Activated B cell treated with CpG ODN at 0.5 μM for 24 hours (primary cell): Measurements from ENCODE around the gene XPNPEP1. TPM values are rescaled to one million over a fixed set of nuclear protein-coding genes. Genes with fewer than 3 reads are reported as not detected.

Experiments
- ATAC-seq: fragments of 200-7000 bp; cut with Tn5 transposase; one replicate; pipeline ENCODE4 v1.10.0; 2021; ENCODE audit warnings: low read depth, mild to moderate bottlenecking, moderate library complexity
- CTCF ChIA-PET: fragments of 350-600 bp; sonication (Branson Sonifier 250); formaldehyde crosslinking; loops from one replicate; lab custom pipeline; 2021; ENCODE audit warnings: antibody characterized with exemption; lab: Charles Lee
- POLR2A ChIA-PET: fragments of 350-600 bp; sonication (Branson Sonifier 250); formaldehyde crosslinking; loops from one replicate; lab custom pipeline; 2021; ENCODE audit warnings: antibody characterized with exemption; lab: Charles Lee
- DNase-seq: peaks from one replicate; pipeline ENCODE4 v3.0.0; 2022
- H3K27ac Mint-ChIP-seq: one replicate; pipeline ENCODE4 v1.8.0; 2020; ENCODE audit warnings: mixed read lengths
- H3K27me3 Mint-ChIP-seq: one replicate; pipeline ENCODE4 v1.8.0; 2021; ENCODE audit warnings: mixed read lengths
- H3K36me3 Mint-ChIP-seq: one replicate; pipeline ENCODE4 v1.8.0; 2021; ENCODE audit warnings: low read depth, mixed read lengths
- H3K4me1 Mint-ChIP-seq: one replicate; pipeline ENCODE4 v1.8.0; 2021; ENCODE audit warnings: mixed read lengths
- H3K4me3 Mint-ChIP-seq: one replicate; pipeline ENCODE4 v1.8.0; 2020; ENCODE audit warnings: mild to moderate bottlenecking, mixed read lengths
- H3K9me3 Mint-ChIP-seq: one replicate; pipeline ENCODE4 v1.8.0; 2020; ENCODE audit warnings: mixed read lengths
- intact Hi-C: fragments of 100-400 bp; cut with micrococcal nuclease; formaldehyde crosslinking; loops from one replicate; pipeline ENCODE4 v1.15.1; 2024
- total RNA-seq: library from RNA; stranded (reverse); gene quantifications from 2 replicates; pipeline ENCODE4 v1.2.3, GENCODE V29; 2022
- TF ChIP-seq, protein P1 (sequence below): fragments of 200-600 bp; IDR thresholded peaks from one replicate; pipeline ENCODE4 v1.8.0; 2022; ENCODE audit warnings: antibody characterized with exemption, mild to moderate bottlenecking

Gene XPNPEP1
- total RNA-seq, 1 donor from 2014 or later = 70.6 TPM

DNA sequence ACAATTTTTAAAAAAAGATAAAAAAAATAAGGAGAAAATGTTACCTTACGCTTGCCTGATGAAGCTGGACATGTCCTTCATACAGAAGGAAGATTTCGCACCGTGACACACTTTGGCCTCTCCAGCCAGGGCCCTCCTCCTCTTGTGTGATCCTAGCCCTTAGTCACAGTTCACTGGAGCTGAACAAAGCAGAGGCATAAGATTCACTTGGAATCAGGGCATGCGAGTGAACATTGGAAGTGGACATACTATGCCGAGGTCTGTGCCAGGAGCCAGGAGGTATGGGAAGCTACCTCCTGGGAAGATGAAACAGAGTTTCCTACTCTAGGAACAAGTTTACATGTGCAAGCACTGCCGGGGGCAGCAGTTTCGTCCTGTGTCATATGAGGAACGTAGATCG lies 91.5 kb downstream of the XPNPEP1 start:
- CTCF ChIA-PET = no interaction called here
- Mint-ChIP-seq H3K4me1 (no peaks in the 10 kb centered on the region), H3K4me3 (no peak overlapping the region), H3K9me3 (peaks cover 9% of the 10 kb centered on the region), H3K27me3 (peaks cover 14% of the 10 kb centered on the region), H3K36me3 (no peaks in the 10 kb centered on the region), H3K27ac (no peak overlapping the region)
- DNase-seq (no peak), ATAC-seq (no peak)
- TF ChIP-seq, protein P1, sequence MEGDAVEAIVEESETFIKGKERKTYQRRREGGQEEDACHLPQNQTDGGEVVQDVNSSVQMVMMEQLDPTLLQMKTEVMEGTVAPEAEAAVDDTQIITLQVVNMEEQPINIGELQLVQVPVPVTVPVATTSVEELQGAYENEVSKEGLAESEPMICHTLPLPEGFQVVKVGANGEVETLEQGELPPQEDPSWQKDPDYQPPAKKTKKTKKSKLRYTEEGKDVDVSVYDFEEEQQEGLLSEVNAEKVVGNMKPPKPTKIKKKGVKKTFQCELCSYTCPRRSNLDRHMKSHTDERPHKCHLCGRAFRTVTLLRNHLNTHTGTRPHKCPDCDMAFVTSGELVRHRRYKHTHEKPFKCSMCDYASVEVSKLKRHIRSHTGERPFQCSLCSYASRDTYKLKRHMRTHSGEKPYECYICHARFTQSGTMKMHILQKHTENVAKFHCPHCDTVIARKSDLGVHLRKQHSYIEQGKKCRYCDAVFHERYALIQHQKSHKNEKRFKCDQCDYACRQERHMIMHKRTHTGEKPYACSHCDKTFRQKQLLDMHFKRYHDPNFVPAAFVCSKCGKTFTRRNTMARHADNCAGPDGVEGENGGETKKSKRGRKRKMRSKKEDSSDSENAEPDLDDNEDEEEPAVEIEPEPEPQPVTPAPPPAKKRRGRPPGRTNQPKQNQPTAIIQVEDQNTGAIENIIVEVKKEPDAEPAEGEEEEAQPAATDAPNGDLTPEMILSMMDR = no peak
- POLR2A ChIA-PET = no interaction called here
- intact Hi-C loops = no loop called here

DNA sequence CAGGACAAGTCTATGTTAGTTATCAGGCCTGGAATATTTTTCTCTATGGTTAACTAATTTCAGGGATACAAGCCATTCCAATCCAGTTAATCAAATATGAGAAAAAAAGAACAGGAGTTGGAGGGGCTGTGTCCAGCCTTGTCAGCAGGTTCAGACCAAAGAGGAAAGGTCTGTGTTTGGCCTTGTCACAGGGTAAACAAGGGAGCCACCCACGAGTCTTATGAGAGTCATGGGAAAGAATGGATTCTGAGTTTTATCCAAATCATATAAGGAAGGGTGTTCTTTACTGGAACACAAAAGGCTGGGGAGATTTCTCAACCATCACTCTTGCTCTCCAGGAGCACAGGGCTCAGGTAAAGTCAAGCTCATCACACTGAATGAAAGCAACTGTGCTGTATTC lies 99.1 kb downstream of the XPNPEP1 start:
- Mint-ChIP-seq H3K27me3 (peaks cover 17% of the 10 kb centered on the region), H3K4me3 (no peak overlapping the region), H3K9me3 (no peaks in the 10 kb centered on the region), H3K4me1 (no peaks in the 10 kb centered on the region), H3K36me3 (no peaks in the 10 kb centered on the region), H3K27ac (no peak overlapping the region)
- DNase-seq = no peak
- CTCF ChIA-PET = no interaction called here
- POLR2A ChIA-PET = no interaction called here
- no peak for ATAC-seq
- intact Hi-C loops = no loop called here
- TF ChIP-seq, protein P1 = no peak

DNA sequence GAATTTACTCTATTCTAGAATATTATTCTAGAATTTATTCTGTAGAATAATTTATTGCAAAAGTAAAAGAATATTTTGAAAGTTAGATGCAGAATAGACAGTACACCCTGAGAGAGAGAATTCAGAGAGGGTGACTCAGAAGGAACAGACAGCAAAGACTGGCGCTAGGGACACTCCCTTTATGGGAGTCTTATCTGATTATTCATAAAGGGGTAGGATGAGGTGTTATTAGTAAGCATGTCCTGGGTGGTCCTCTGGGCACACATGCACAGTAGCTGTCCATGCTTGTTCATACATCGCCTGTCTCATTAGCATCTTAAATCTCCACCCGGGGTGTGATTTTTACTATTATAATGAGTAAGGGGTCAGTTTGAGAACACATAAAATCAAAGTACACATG lies 100.1 kb downstream of the XPNPEP1 start:
- DNase-seq = no peak

DNA sequence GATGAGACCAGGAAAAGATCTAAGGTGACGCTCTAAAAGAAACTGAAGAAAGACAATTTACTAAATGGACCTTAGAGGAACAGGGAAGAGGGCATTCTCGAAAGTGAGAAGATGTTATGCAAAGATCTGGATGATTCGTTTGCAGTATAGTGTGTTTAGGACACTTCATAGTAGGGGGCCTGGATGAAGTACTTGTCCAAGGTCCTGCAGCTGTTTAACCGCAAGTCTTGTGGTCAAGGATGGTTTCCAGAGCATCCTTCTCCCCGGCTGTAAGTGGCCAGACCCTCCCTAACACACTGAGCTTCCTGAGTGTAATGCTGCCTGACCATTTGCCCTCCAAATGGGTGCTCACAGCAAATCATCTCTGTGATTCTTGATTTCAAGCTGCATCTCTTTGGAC lies 101.6 kb downstream of the XPNPEP1 start:
- DNase-seq (no peak), ATAC-seq (no peak)
- H3K4me1 Mint-ChIP-seq = no peaks in the 10 kb centered on the region
- TF ChIP-seq, protein P1 = no peak
- ChIA-PET CTCF (no interaction called here), POLR2A (no interaction called here)
- peaks cover 13% of the 10 kb centered on the region for H3K27me3 Mint-ChIP-seq
- no peaks in the 10 kb centered on the region for H3K9me3 Mint-ChIP-seq
- H3K27ac Mint-ChIP-seq = no peak overlapping the region
- no peak overlapping the region for H3K4me3 Mint-ChIP-seq
- H3K36me3 Mint-ChIP-seq = no peaks in the 10 kb centered on the region
- intact Hi-C loops = no loop called here

More for the DNA sequence above, 100.1 kb downstream of the XPNPEP1 start:
- ChIA-PET POLR2A (no interaction called here), CTCF (no interaction called here)
- peaks cover 14% of the 10 kb centered on the region for H3K27me3 Mint-ChIP-seq
- H3K4me3 Mint-ChIP-seq = no peak overlapping the region
- no peak for ATAC-seq
- TF ChIP-seq, protein P1 = no peak
- intact Hi-C loops = no loop called here
- H3K4me1 Mint-ChIP-seq = no peaks in the 10 kb centered on the region
- H3K27ac Mint-ChIP-seq = no peak overlapping the region
- H3K9me3 Mint-ChIP-seq = no peaks in the 10 kb centered on the region
- H3K36me3 Mint-ChIP-seq = no peaks in the 10 kb centered on the region

DNA sequence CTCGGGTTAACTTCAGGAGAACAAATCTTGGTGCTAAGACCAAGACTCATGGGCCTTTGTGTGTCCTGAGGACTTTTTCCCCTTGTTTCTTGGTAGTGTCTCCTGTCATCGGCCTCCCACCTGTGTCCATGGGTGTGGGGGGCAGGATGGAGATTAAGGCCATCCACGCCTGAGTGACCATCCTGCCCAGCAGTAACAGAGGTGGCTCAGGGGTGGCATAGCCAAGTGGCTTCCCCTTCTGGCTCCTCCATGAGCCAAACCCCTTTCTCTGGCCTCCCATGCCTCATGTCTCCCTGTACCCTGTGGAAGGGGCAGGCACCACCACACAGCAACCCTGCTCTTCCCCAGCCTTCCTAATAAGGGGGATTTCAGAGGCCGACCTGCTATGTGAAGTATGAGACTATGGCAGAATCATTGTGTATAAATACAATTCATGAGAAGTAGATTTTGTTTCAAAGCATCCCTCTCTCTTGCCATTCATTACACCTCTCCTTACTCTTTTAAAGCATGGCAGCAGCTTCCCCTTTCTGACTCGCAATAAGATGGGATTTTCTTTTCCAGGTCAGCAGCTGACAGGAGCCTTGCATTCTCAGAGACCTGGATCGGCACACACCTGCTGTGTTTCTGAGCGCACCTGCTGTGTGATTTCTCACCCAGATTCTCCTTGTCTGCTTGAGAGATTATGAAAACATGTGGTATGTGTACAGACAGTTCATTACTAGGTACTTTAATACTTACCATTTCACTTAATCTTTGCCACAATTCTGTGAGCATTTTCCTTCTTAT lies 102.5 kb downstream of the XPNPEP1 start:
- H3K4me3 Mint-ChIP-seq = no peak overlapping the region

More for the DNA sequence above, 102.5 kb downstream of the XPNPEP1 start:
- ATAC-seq (no peak), DNase-seq (no peak)
- ChIA-PET POLR2A (no interaction called here), CTCF (no interaction called here)
- Mint-ChIP-seq H3K9me3 (no peaks in the 10 kb centered on the region), H3K36me3 (no peaks in the 10 kb centered on the region), H3K27me3 (peaks cover 13% of the 10 kb centered on the region), H3K27ac (no peak overlapping the region), H3K4me1 (no peaks in the 10 kb centered on the region)
- intact Hi-C loops = no loop called here
- TF ChIP-seq, protein P1 = no peak
